Muscle of leg (tissue), 11 donors: ENCODE results near the gene PON1. TPM values are rescaled to one million over a fixed set of nuclear protein-coding genes. Genes with fewer than 3 reads are reported as not detected.

Experiments
- DNase-seq: peaks from one replicate; pipeline ENCODE4 v3.0.0; 2013
- H3K27ac ChIP-seq: one replicate; pipeline ENCODE4 v1.5.1; 2013; ENCODE audit warnings: mild to moderate bottlenecking, low read length, control low read depth
- H3K27me3 ChIP-seq: one replicate; pipeline ENCODE4 v1.6.1; 2013; ENCODE audit warnings: low read length; ENCODE audit not compliant: control insufficient read depth, insufficient read depth
- H3K36me3 ChIP-seq: one replicate; pipeline ENCODE4 v1.6.1; 2013; ENCODE audit warnings: low read length; ENCODE audit not compliant: control insufficient read depth, insufficient read depth
- H3K4me1 ChIP-seq: one replicate; pipeline ENCODE4 v1.6.1; 2013; ENCODE audit warnings: low read length; ENCODE audit not compliant: control insufficient read depth, insufficient read depth
- H3K4me3 ChIP-seq: one replicate; pipeline ENCODE4 v1.5.1; 2013; ENCODE audit warnings: low read length, control low read depth
- H3K9me3 ChIP-seq: replicated peaks from 2 replicates; pipeline ENCODE4 v1.6.1; 2013; ENCODE audit warnings: low read depth, low read length; ENCODE audit not compliant: control insufficient read depth
- WGBS: methylation state at CpG from one replicate; pipeline ENCODE4 v1.1.5; 2013; ENCODE audit warnings: missing lambda C conversion rate; ENCODE audit not compliant: insufficient coverage; 5-methylcytosine and 5-hydroxymethylcytosine counted together
- polyA plus RNA-seq, 8 donors: library from polyadenylated mRNA; unstranded; fragments of 120-200 nt; gene quantifications; one replicate each; pipeline versions ENCODE4 v1.2.1 to v1.2.3, GENCODE V29; 2013; ENCODE audit warnings: inconsistent platforms in 1 of 8, low replicate concordance in 1 of 8; ENCODE audit not compliant: insufficient read length in 8 of 8, insufficient read depth in 1 of 8
- total RNA-seq: library from RNA; stranded (reverse); fragments of 120-200 nt; gene quantifications from one replicate; pipeline ENCODE4 v1.2.4, GENCODE V29; 2013

Gene PON1
- total and polyA plus RNA-seq, 9 donors, result 0.28 to 0.52 (median 0.32) TPM

GRCh38 chr7:95264363-95264891, 59.9 kb downstream of the PON1 start:
- Histone ChIP-seq H3K9me3 (no peaks in the 10 kb centered on the region), H3K27me3 (no peaks in the 10 kb centered on the region), H3K27ac (peak overlapping the region; percentile 74), H3K4me1 (peaks cover 8% of the 10 kb centered on the region), H3K4me3 (no peak overlapping the region), H3K36me3 (peaks cover 4% of the 10 kb centered on the region)
- 83% methylated on average over 1 of the region's 6 CpGs for WGBS
- DNase-seq, result peak; percentile 82

GRCh38 chr7:95263785-95264362, 60.5 kb downstream of the PON1 start:
- peaks cover 8% of the 10 kb centered on the region for H3K4me1 ChIP-seq
- no peaks in the 10 kb centered on the region for H3K27me3 ChIP-seq
- H3K36me3 ChIP-seq, result peaks cover 2% of the 10 kb centered on the region
- H3K9me3 ChIP-seq, result no peaks in the 10 kb centered on the region
- no peak for DNase-seq
- peak overlapping the region; percentile 74 for H3K27ac ChIP-seq
- WGBS, result 0% methylated on average over 1 of the region's 4 CpGs
- no peak overlapping the region for H3K4me3 ChIP-seq

- DNase-seq, result no peak
- Histone ChIP-seq H3K4me1 (peaks cover 8% of the 10 kb centered on the region), H3K27ac (no peak overlapping the region), H3K27me3 (no peaks in the 10 kb centered on the region), H3K36me3 (no peaks in the 10 kb centered on the region), H3K4me3 (no peak overlapping the region), H3K9me3 (no peaks in the 10 kb centered on the region)
- no CpG with 5 or more reads among the region's 2 CpGs for WGBS
Measured at GRCh38 chr7:95262875-95263274, 61.5 kb downstream of the PON1 start.

GRCh38 chr7:95261895-95262415, 62.4 kb downstream of the PON1 start:
- no peaks in the 10 kb centered on the region for H3K9me3 ChIP-seq
- H3K36me3 ChIP-seq, result no peaks in the 10 kb centered on the region
- H3K27ac ChIP-seq, result no peak overlapping the region
- no peaks in the 10 kb centered on the region for H3K27me3 ChIP-seq
- H3K4me3 ChIP-seq, result no peak overlapping the region
- H3K4me1 ChIP-seq, result peaks cover 8% of the 10 kb centered on the region
- DNase-seq, result no peak

DNA sequence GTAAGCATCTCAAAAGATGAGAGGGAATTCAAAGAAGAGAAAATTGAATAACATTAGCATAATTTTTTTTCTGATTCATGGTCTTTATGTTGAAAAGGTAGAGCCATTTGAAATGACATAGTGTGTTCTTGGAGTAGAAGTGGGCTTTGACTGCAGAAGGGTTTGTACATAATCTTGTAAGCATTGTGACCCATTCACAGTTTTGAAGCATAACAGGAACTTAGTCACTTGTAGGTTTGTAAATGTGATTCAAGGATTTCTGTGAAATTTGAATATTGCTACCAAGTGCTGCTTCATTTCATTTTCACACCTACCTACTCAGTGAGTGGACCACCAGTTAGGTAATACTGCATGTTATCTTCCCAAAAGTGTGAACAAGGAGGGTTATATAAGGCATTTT, 68.6 kb downstream of the PON1 start:
- no peaks in the 10 kb centered on the region for H3K9me3 ChIP-seq
- no peak for DNase-seq
- H3K4me1 ChIP-seq, result peaks cover under 1% of the 10 kb centered on the region
- H3K36me3 ChIP-seq, result peaks cover 5% of the 10 kb centered on the region
- no peak overlapping the region for H3K4me3 ChIP-seq
- no peak overlapping the region for H3K27ac ChIP-seq
- H3K27me3 ChIP-seq, result no peaks in the 10 kb centered on the region

DNA sequence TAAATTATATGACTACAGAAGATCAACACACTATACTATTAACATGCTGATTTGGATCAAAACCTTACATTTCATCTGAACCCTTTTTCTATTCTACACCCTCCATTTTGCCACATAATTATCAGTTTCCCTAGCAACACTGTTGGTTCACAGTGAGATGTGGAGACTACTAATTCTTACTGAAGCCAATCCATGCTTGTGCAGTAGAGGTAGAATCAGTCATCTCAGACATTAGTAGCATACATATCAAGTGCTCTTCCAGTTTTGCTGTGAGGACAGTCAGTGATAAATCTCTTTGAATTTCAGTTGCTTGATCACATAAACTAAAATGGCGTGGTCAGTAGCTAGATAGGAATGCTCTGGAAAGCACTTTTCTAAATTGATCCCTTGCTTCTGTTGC, 70.3 kb downstream of the PON1 start:
- Histone ChIP-seq H3K9me3 (no peaks in the 10 kb centered on the region), H3K4me1 (peaks cover 3% of the 10 kb centered on the region), H3K27me3 (no peaks in the 10 kb centered on the region), H3K27ac (no peak overlapping the region), H3K4me3 (no peak overlapping the region), H3K36me3 (peaks cover 5% of the 10 kb centered on the region)
- WGBS, result no CpG with 5 or more reads among the region's 1 CpG
- no peak for DNase-seq

GRCh38 chr7:95251966-95252365, 72.4 kb downstream of the PON1 start:
- Histone ChIP-seq H3K27ac (no peak overlapping the region), H3K9me3 (no peaks in the 10 kb centered on the region), H3K4me1 (peaks cover 3% of the 10 kb centered on the region), H3K27me3 (no peaks in the 10 kb centered on the region), H3K4me3 (no peak overlapping the region), H3K36me3 (peaks cover 5% of the 10 kb centered on the region)
- WGBS, result no CpG with 5 or more reads among the region's 1 CpG
- no peak for DNase-seq

DNA sequence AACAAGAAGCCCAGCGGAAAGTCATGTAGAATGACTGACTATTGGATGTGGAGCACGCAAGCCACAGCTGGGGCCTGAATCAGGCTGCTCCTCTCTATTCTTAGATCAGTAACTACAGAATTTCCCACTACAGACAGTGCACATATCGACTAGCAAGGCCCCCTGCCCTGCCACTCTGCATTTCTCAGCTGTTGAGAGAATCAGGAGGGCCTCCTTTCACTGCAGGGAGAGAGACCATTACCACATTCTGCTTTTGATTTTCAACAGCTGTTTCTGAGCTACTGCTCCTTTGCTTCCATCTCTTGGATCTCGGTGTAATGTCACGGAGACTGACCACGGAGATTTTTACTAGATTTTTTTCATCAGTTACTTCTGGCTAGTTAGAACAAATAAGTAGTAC, 73.8 kb downstream of the PON1 start:
- peaks cover 5% of the 10 kb centered on the region for H3K36me3 ChIP-seq
- H3K27ac ChIP-seq, result peak overlapping the region; percentile 76
- peak; percentile 53 for DNase-seq
- no peaks in the 10 kb centered on the region for H3K27me3 ChIP-seq
- no peak overlapping the region for H3K4me3 ChIP-seq
- H3K4me1 ChIP-seq, result peaks cover 6% of the 10 kb centered on the region
- WGBS, result 83% methylated on average over 1 of the region's 6 CpGs
- no peaks in the 10 kb centered on the region for H3K9me3 ChIP-seq

Other genes starting within 250 kb of the PON1 start
- gene PON3, start 71.8 kb upstream of the PON1 start, total RNA-seq, result 5.0 TPM
- gene PON3, start 71.8 kb upstream of the PON1 start, polyA plus RNA-seq, result 1 to 10 TPM; 3.4 to 6.5 (median 5.2) TPM
- gene PON2, start 110.5 kb upstream of the PON1 start, total RNA-seq, result 71.6 TPM
- 100 to 1,000 TPM in 4 of 8 donors, 10 to 100 TPM in 4; 66.7 to 153 (median 94.4) TPM for gene PON2, start 110.5 kb upstream of the PON1 start, polyA plus RNA-seq
- 32.5 TPM for gene ASB4, start 161.4 kb upstream of the PON1 start, total RNA-seq
- 10 to 100 TPM; 18.6 to 50.5 (median 29.2) TPM for gene ASB4, start 161.4 kb upstream of the PON1 start, polyA plus RNA-seq